ENCODE measurements around the gene METTL5. TPM values are rescaled to one million over a fixed set of nuclear protein-coding genes. Genes with fewer than 3 reads are reported as not detected.

The METTL5 gene
- polyA plus RNA-seq, 1 donor from 2014 or later = 73.8 TPM

DNA sequence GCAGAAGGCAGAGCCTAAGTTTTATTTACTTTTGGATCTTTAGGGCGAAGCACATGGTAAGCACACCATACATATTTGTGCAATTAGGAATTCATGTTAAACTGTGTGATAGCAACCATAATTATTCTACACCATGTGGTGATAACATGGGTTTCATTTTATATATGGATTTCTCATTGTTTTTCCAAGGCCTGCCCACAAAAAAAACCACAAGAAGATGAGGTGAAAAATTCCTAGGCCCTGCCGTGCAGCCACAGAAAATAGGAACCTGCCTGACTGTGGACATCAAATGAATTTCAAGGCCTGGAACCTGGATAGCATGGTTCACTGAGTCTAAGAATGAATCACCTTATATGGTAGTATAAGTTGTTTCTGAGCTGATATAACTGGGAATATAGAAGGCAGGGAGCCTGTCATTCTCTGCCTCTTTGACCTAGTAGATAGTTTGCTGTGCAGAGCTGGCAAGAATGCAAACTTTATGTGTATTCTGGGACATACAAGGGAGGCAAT lies 48.4 kb downstream of the METTL5 start:
- Histone ChIP-seq H2AFZ (ENCODE audit: low read depth, low read length) (no peak overlapping the region), H3K4me2 (ENCODE audit: low read length) (no peak overlapping the region)

DNA sequence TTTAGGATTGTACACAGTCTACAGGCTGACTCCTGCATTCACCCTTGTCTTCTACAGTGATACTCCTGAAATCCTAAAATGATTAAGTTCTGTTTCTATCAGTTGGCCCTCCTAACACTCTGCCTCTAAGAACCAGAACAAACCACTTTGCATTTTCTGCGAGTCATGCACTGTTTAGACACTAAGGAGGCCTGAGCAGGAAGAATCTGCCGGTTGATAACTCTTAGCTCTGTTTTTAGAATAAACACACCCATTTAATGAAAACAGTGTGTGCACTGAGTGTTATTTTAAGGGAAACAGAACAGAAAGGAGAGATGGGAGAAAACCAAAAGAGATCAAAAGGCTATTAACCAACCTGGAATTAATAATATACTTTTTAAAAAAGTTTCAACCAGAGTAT lies 48.9 kb downstream of the METTL5 start:
- no peak overlapping the region for H3K27ac ChIP-seq (ENCODE audit: low read length)
- H4K20me1 ChIP-seq (ENCODE audit: insufficient read depth) = no peaks in the 10 kb centered on the region
- no peak overlapping the region for H3K4me2 ChIP-seq (ENCODE audit: low read length)
- no peak overlapping the region for H3K9ac ChIP-seq (ENCODE audit: low read length)
- H3K36me3 ChIP-seq (ENCODE audit: insufficient read depth, low read length) = no peaks in the 10 kb centered on the region
- H3K79me2 ChIP-seq (replicated peaks; ENCODE audit: insufficient read depth, low read length) = no peaks in the 10 kb centered on the region
- H3K27me3 ChIP-seq (ENCODE audit: insufficient read depth, low read depth, low read length) = no peaks in the 10 kb centered on the region
- no peaks in the 10 kb centered on the region for H3K9me2 ChIP-seq (ENCODE audit: insufficient read depth, low read length)
- no peak overlapping the region for H3K4me3 ChIP-seq (ENCODE audit: low read length)
- no peaks in the 10 kb centered on the region for H3F3A ChIP-seq (ENCODE audit: insufficient read depth, low read length, poor library complexity, severe bottlenecking)
- H2AFZ ChIP-seq (ENCODE audit: low read depth, low read length) = no peak overlapping the region
- no peaks in the 10 kb centered on the region for H3K9me3 ChIP-seq (ENCODE audit: low read length)
- TF ChIP-seq MXI1 (conservative IDR thresholded peaks at IDR 0.05; ENCODE audit: poor library complexity, severe bottlenecking) (no peak), TAF1 (IDR thresholded peaks at IDR 0.05; ENCODE audit: low read depth) (no peak), SMC3 (conservative IDR thresholded peaks at IDR 0.05; ENCODE audit: poor library complexity) (no peak), EP300 (conservative IDR thresholded peaks at IDR 0.05; ENCODE audit: poor library complexity, severe bottlenecking) (no peak), EZH2 (IDR thresholded peaks at IDR 0.05; ENCODE audit: borderline replicate concordance, insufficient read depth, low read length, poor library complexity, severe bottlenecking) (no peak), RAD21 (conservative IDR thresholded peaks at IDR 0.05) (no peak), POLR2AphosphoS5 (IDR thresholded peaks at IDR 0.05) (no peak)
- TF ChIP-seq, protein P1, sequence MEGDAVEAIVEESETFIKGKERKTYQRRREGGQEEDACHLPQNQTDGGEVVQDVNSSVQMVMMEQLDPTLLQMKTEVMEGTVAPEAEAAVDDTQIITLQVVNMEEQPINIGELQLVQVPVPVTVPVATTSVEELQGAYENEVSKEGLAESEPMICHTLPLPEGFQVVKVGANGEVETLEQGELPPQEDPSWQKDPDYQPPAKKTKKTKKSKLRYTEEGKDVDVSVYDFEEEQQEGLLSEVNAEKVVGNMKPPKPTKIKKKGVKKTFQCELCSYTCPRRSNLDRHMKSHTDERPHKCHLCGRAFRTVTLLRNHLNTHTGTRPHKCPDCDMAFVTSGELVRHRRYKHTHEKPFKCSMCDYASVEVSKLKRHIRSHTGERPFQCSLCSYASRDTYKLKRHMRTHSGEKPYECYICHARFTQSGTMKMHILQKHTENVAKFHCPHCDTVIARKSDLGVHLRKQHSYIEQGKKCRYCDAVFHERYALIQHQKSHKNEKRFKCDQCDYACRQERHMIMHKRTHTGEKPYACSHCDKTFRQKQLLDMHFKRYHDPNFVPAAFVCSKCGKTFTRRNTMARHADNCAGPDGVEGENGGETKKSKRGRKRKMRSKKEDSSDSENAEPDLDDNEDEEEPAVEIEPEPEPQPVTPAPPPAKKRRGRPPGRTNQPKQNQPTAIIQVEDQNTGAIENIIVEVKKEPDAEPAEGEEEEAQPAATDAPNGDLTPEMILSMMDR (IDR thresholded peaks at IDR 0.05; ENCODE audit: poor library complexity, severe bottlenecking) = no peak
- TF ChIP-seq, protein P2, sequence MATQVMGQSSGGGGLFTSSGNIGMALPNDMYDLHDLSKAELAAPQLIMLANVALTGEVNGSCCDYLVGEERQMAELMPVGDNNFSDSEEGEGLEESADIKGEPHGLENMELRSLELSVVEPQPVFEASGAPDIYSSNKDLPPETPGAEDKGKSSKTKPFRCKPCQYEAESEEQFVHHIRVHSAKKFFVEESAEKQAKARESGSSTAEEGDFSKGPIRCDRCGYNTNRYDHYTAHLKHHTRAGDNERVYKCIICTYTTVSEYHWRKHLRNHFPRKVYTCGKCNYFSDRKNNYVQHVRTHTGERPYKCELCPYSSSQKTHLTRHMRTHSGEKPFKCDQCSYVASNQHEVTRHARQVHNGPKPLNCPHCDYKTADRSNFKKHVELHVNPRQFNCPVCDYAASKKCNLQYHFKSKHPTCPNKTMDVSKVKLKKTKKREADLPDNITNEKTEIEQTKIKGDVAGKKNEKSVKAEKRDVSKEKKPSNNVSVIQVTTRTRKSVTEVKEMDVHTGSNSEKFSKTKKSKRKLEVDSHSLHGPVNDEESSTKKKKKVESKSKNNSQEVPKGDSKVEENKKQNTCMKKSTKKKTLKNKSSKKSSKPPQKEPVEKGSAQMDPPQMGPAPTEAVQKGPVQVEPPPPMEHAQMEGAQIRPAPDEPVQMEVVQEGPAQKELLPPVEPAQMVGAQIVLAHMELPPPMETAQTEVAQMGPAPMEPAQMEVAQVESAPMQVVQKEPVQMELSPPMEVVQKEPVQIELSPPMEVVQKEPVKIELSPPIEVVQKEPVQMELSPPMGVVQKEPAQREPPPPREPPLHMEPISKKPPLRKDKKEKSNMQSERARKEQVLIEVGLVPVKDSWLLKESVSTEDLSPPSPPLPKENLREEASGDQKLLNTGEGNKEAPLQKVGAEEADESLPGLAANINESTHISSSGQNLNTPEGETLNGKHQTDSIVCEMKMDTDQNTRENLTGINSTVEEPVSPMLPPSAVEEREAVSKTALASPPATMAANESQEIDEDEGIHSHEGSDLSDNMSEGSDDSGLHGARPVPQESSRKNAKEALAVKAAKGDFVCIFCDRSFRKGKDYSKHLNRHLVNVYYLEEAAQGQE (IDR thresholded peaks at IDR 0.05; ENCODE audit: borderline replicate concordance) = no peak

More for the DNA sequence above, 48.4 kb downstream of the METTL5 start:
- Histone ChIP-seq H3K27ac (ENCODE audit: low read length) (no peak overlapping the region), H3K4me3 (ENCODE audit: low read length) (no peak overlapping the region), H3K9ac (ENCODE audit: low read length) (no peak overlapping the region), H3K9me3 (ENCODE audit: low read length) (no peaks in the 10 kb centered on the region), H3K27me3 (ENCODE audit: insufficient read depth, low read depth, low read length) (no peaks in the 10 kb centered on the region), H4K20me1 (ENCODE audit: insufficient read depth) (no peaks in the 10 kb centered on the region), H3K36me3 (ENCODE audit: insufficient read depth, low read length) (no peaks in the 10 kb centered on the region), H3F3A (ENCODE audit: insufficient read depth, low read length, poor library complexity, severe bottlenecking) (no peaks in the 10 kb centered on the region), H3K79me2 (replicated peaks; ENCODE audit: insufficient read depth, low read length) (no peaks in the 10 kb centered on the region), H3K9me2 (ENCODE audit: insufficient read depth, low read length) (no peaks in the 10 kb centered on the region)
- TF ChIP-seq, protein P1 (IDR thresholded peaks at IDR 0.05; ENCODE audit: poor library complexity, severe bottlenecking) = no peak
- TF ChIP-seq TAF1 (IDR thresholded peaks at IDR 0.05; ENCODE audit: low read depth) = no peak
- TF ChIP-seq, protein P2 (IDR thresholded peaks at IDR 0.05; ENCODE audit: borderline replicate concordance) = no peak
- TF ChIP-seq EP300 (conservative IDR thresholded peaks at IDR 0.05; ENCODE audit: poor library complexity, severe bottlenecking) = no peak
- no peak for TF ChIP-seq MXI1 (conservative IDR thresholded peaks at IDR 0.05; ENCODE audit: poor library complexity, severe bottlenecking)
- no peak for TF ChIP-seq RAD21 (conservative IDR thresholded peaks at IDR 0.05)
- no peak for TF ChIP-seq EZH2 (IDR thresholded peaks at IDR 0.05; ENCODE audit: borderline replicate concordance, insufficient read depth, low read length, poor library complexity, severe bottlenecking)
- no peak for TF ChIP-seq POLR2AphosphoS5 (IDR thresholded peaks at IDR 0.05)
- no peak for TF ChIP-seq SMC3 (conservative IDR thresholded peaks at IDR 0.05; ENCODE audit: poor library complexity)
